Type B pancreatic cell (in vitro differentiated cells): ENCODE measurements around the gene ACTR3C. TPM values are rescaled to one million over a fixed set of nuclear protein-coding genes. Genes with fewer than 3 reads are reported as not detected.

Source experiments
- DNase-seq: peaks from one replicate; pipeline ENCODE4 v3.0.0; 2021; ENCODE audit warnings: mixed read lengths; ENCODE audit not compliant: unreplicated experiment; ENCODE audit errors: extremely low spot score
- H3K27ac Mint-ChIP-seq: 2 replicates; pipeline ENCODE4 v1.8.0; 2021; ENCODE audit warnings: mild to moderate bottlenecking, mixed read lengths
- H3K27me3 Mint-ChIP-seq: 2 replicates; pipeline ENCODE4 v1.8.0; 2021; ENCODE audit warnings: mixed read lengths
- H3K36me3 Mint-ChIP-seq: 2 replicates; pipeline ENCODE4 v1.8.0; 2021; ENCODE audit warnings: mixed read lengths
- H3K4me1 Mint-ChIP-seq: one replicate; pipeline ENCODE4 v1.8.0; 2021; ENCODE audit warnings: mixed read lengths; ENCODE audit not compliant: unreplicated experiment
- H3K4me3 Mint-ChIP-seq: 2 replicates; pipeline ENCODE4 v1.8.0; 2021; ENCODE audit warnings: mild to moderate bottlenecking, mixed read lengths
- H3K9me3 Mint-ChIP-seq: 2 replicates; pipeline ENCODE4 v1.8.0; 2021; ENCODE audit warnings: mixed read lengths
- total RNA-seq: library from RNA; stranded (reverse); gene quantifications from 2 replicates; pipeline ENCODE4 v1.2.1, GENCODE V29; 2021; ENCODE audit warnings: low replicate concordance
- TF ChIP-seq, protein P1 (sequence below): fragments of 200-600 bp; sonication (generic); conservative IDR thresholded peaks from 2 replicates; pipeline ENCODE4 v1.5.0; 2021; ENCODE audit warnings: antibody characterized with exemption, mild to moderate bottlenecking

ACTR3C gene
- total RNA-seq, 1 donor from 2014 or later, result 4.8 TPM

DNA sequence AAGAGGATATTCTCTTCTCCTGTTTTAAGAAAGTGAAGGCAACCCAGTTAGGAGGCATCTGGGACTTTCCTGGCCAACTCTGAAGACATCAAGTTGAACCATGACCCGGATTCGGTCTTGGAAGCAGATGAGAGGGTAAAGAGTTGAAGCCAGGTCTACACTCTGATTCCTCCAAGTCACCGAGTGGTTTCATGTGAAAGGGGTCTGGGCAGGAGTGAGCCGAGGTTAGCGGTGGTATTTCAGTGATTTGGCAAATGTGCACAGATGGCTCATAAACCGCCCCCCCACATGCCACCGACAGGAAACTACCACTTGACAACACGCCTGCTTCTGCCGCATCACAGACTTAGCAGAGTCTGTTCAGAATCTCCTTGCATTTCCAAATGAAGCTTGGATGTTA is 33.9 kb upstream of the ACTR3C start:
- Mint-ChIP-seq H3K4me3 (no peak overlapping the region), H3K36me3 (no peaks in the 10 kb centered on the region), H3K4me1 (peaks cover 25% of the 10 kb centered on the region), H3K27ac (no peak overlapping the region), H3K9me3 (no peaks in the 10 kb centered on the region), H3K27me3 (no peaks in the 10 kb centered on the region)
- no peak for DNase-seq
- TF ChIP-seq, protein P1, sequence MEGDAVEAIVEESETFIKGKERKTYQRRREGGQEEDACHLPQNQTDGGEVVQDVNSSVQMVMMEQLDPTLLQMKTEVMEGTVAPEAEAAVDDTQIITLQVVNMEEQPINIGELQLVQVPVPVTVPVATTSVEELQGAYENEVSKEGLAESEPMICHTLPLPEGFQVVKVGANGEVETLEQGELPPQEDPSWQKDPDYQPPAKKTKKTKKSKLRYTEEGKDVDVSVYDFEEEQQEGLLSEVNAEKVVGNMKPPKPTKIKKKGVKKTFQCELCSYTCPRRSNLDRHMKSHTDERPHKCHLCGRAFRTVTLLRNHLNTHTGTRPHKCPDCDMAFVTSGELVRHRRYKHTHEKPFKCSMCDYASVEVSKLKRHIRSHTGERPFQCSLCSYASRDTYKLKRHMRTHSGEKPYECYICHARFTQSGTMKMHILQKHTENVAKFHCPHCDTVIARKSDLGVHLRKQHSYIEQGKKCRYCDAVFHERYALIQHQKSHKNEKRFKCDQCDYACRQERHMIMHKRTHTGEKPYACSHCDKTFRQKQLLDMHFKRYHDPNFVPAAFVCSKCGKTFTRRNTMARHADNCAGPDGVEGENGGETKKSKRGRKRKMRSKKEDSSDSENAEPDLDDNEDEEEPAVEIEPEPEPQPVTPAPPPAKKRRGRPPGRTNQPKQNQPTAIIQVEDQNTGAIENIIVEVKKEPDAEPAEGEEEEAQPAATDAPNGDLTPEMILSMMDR, result no peak

DNA sequence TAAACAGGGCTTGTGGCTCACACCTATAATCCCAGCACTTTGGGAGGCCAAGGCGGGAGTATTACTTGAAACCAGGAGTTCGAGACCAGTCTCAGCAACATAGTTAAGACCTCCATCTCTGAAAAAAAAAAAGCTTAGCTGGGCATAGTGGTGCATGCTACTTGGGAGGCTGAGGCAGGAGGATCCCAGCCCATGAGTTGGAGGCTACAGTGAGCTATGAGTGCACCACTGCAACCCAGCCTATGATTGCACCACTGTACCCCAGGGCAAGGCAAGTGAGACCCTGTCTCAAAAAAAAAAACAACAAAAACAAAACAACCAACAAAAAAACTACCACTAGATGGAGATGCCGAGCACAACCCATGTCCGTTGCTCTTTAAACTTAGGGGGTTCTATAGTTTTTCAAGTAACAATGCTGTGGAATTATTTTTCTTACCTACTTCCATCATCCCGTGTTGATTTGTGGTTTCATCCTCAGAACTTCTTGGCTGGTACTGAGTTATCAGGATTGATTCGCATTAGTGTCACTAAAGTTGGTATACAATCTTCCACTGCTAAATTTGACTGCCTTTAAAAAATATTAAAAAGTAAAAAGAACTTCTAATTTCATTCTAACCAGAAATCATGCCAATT is 33.0 kb upstream of the ACTR3C start:
- H3K9me3 Mint-ChIP-seq, result no peaks in the 10 kb centered on the region
- peaks cover 16% of the 10 kb centered on the region for H3K4me1 Mint-ChIP-seq
- no peak for DNase-seq
- TF ChIP-seq, protein P1, result peak; percentile 82
- no peaks in the 10 kb centered on the region for H3K27me3 Mint-ChIP-seq
- H3K27ac Mint-ChIP-seq, result no peak overlapping the region
- H3K36me3 Mint-ChIP-seq, result no peaks in the 10 kb centered on the region
- no peak overlapping the region for H3K4me3 Mint-ChIP-seq

DNA sequence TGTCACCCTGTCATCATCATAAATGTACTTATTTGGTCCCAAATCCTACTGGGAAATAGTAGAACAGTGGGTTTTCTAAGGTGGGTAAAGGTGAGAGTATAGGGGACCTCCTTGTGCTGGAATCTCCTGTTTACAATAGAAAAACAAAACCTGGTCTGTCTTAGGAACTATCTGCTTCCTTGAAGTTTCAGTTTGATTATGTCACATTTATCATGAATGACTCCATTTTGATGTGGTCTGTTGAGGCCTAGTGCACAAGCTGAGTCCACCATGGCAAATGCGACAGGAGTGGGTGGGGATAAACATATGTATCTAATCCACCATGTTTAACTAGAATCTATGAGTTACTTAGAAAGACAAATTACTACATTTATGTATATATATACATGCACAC is 32.3 kb upstream of the ACTR3C start:
- Mint-ChIP-seq H3K4me3 (no peak overlapping the region), H3K36me3 (no peaks in the 10 kb centered on the region), H3K27ac (no peak overlapping the region), H3K27me3 (no peaks in the 10 kb centered on the region), H3K4me1 (peaks cover 13% of the 10 kb centered on the region), H3K9me3 (no peaks in the 10 kb centered on the region)
- TF ChIP-seq, protein P1, result no peak
- DNase-seq, result no peak

DNA sequence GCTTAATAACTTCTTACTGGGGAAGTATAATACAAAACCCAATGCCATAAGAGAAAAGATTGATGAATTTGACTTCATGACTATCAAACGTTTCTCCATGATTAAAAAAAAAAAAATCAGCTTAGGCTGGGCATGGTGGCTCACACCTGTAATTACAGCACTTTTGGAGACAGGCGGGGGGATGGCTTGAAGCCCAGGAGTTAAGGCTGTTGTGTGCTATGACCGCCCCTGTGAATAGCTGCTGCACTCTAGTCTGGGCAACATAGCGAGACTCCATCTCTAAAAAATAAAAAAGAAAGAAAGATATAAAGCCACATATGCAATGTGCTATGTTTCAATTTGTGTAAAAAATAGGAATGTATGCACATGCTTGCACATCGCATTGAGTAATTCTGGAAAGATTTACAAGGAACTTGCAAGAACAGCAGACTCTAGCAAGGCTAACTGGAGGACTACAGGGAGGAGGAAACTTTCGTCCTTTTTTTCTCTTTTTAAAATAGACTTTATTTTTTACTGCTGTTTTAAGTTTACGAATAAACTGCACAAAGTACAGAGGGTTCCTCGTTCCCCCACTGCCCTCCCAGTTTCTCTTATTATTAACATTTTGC is 28.3 kb upstream of the ACTR3C start:
- Mint-ChIP-seq H3K27me3 (peaks cover under 1% of the 10 kb centered on the region), H3K4me3 (no peak overlapping the region), H3K27ac (no peak overlapping the region), H3K9me3 (no peaks in the 10 kb centered on the region), H3K36me3 (no peaks in the 10 kb centered on the region), H3K4me1 (peaks cover 14% of the 10 kb centered on the region)
- TF ChIP-seq, protein P1, result no peak
- DNase-seq, result no peak

DNA sequence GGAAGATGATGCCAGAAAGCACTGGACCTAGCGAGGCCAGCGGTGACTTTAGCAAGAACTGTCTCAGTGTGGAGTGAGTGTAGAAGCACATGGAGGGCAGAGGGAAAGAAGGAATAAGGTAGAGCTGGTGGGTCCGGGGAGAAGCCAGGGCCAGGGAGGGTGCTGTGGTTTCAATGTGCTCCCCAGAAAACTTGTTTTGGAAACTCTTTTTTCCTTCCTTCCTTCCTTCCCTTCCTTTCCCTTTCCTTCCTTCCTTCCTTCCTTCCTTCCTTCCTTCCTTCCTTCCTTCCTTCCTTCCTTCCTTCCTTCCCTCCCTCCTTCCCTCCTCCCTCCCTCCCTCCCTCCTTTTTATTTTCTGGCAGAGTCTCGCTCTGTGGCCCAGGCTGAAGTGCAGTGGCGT is 23.6 kb upstream of the ACTR3C start:
- TF ChIP-seq, protein P1, result no peak
- no peak for DNase-seq

More for the DNA sequence above, 23.6 kb upstream of the ACTR3C start:
- Mint-ChIP-seq H3K4me1 (peaks cover 11% of the 10 kb centered on the region), H3K9me3 (no peaks in the 10 kb centered on the region), H3K27me3 (peaks cover 16% of the 10 kb centered on the region), H3K36me3 (no peaks in the 10 kb centered on the region), H3K4me3 (no peak overlapping the region), H3K27ac (no peak overlapping the region)
